Hepatocyte (in vitro differentiated cells): Measurements from ENCODE around the gene CBLB. TPM values are rescaled to one million over a fixed set of nuclear protein-coding genes. Genes with fewer than 3 reads are reported as not detected.
"Not testable (repeated sequence)": the region's sequence is repeated elsewhere in the genome, so short reads cannot be mapped to it uniquely, and the experiment has no call there.

Source experiments
- DNase-seq: peaks from one replicate; pipeline ENCODE4 v3.0.0-alpha.2; 2016; ENCODE audit warnings: low spot score
- H2AFZ ChIP-seq: fragments of 200-600 bp; sonication (generic); 2 replicates; pipeline ENCODE4 v1.6.0; 2016; ENCODE audit warnings: antibody characterized with exemption, mild to moderate bottlenecking
- H3K27ac ChIP-seq: fragments of 200-600 bp; sonication (generic); 2 replicates; pipeline ENCODE4 v1.5.1; 2016; ENCODE audit warnings: mild to moderate bottlenecking
- H3K27me3 ChIP-seq: fragments of 200-600 bp; sonication (generic); 2 replicates; pipeline ENCODE4 v1.6.1; 2016
- H3K36me3 ChIP-seq: fragments of 200-600 bp; sonication (generic); replicated peaks from 2 replicates; pipeline ENCODE4 v1.5.1; 2016; ENCODE audit warnings: low read depth; ENCODE audit not compliant: insufficient read depth
- H3K4me1 ChIP-seq: fragments of 200-600 bp; sonication (generic); 2 replicates; pipeline ENCODE4 v1.5.1; 2016; ENCODE audit warnings: mild to moderate bottlenecking, moderate library complexity; ENCODE audit not compliant: insufficient read depth
- H3K4me2 ChIP-seq: fragments of 200-600 bp; sonication (generic); 2 replicates; pipeline ENCODE4 v1.6.0; 2016
- H3K4me3 ChIP-seq: fragments of 200-600 bp; sonication (generic); 2 replicates; pipeline ENCODE4 v1.5.1; 2016; ENCODE audit warnings: mild to moderate bottlenecking
- H3K79me2 ChIP-seq: fragments of 200-600 bp; sonication (generic); 2 replicates; pipeline ENCODE4 v1.6.0; 2017; ENCODE audit warnings: mild to moderate bottlenecking
- H3K9me2 ChIP-seq: fragments of 200-600 bp; sonication (generic); replicated peaks from 2 replicates; pipeline ENCODE4 v1.6.0; 2017; ENCODE audit warnings: mild to moderate bottlenecking; ENCODE audit not compliant: insufficient read depth
- H3K9me3 ChIP-seq: fragments of 200-600 bp; sonication (generic); 2 replicates; pipeline ENCODE4 v1.5.1; 2016; ENCODE audit warnings: low read depth, mild to moderate bottlenecking
- H4K20me1 ChIP-seq: fragments of 200-600 bp; sonication (generic); 2 replicates; pipeline ENCODE4 v1.6.0; 2016; ENCODE audit warnings: mild to moderate bottlenecking; ENCODE audit not compliant: insufficient read depth, poor library complexity, severe bottlenecking
- EZH2 ChIP-seq: fragments of 200-600 bp; sonication (generic); IDR thresholded peaks from 2 replicates; pipeline ENCODE4 v1.6.1; 2016; ENCODE audit warnings: antibody characterized with exemption, mild to moderate bottlenecking, borderline replicate concordance
- EZH2phosphoT487 ChIP-seq: fragments of 200-600 bp; sonication (generic); IDR thresholded peaks from one replicate; pipeline ENCODE4 v1.6.1; 2018; ENCODE audit warnings: antibody characterized with exemption, mild to moderate bottlenecking, low read depth, moderate library complexity; ENCODE audit not compliant: unreplicated experiment, severe bottlenecking
- WGBS: methylation state at CpG from one replicate; pipeline ENCODE4 v1.1.6; 2016; ENCODE audit warnings: low lambda C conversion rate; ENCODE audit errors: missing lambda C conversion rate; 5-methylcytosine and 5-hydroxymethylcytosine counted together
- polyA plus RNA-seq: library from polyadenylated mRNA; unstranded; fragments of >200 nt; fragmentation: Nextera tagmentation; extraction: Ambion mirVana; gene quantifications from 2 replicates; pipeline ENCODE4 v1.2.1, GENCODE V29; 2016
- total RNA-seq: library from RNA; depleted of rRNA; stranded (reverse); fragments of >200 nt; gene quantifications from 2 replicates; pipeline ENCODE4 v1.2.3, GENCODE V29; 2014
- TF ChIP-seq, protein P1 (sequence below): fragments of 200-600 bp; sonication (generic); IDR thresholded peaks from 2 replicates; pipeline ENCODE4 v1.5.1; 2016; ENCODE audit warnings: antibody characterized with exemption, mild to moderate bottlenecking; ENCODE audit not compliant: poor library complexity

CBLB gene
- total and polyA plus RNA-seq, 2 experiments from 2014 or later, result 22.6 to 56.0 TPM

DNA sequence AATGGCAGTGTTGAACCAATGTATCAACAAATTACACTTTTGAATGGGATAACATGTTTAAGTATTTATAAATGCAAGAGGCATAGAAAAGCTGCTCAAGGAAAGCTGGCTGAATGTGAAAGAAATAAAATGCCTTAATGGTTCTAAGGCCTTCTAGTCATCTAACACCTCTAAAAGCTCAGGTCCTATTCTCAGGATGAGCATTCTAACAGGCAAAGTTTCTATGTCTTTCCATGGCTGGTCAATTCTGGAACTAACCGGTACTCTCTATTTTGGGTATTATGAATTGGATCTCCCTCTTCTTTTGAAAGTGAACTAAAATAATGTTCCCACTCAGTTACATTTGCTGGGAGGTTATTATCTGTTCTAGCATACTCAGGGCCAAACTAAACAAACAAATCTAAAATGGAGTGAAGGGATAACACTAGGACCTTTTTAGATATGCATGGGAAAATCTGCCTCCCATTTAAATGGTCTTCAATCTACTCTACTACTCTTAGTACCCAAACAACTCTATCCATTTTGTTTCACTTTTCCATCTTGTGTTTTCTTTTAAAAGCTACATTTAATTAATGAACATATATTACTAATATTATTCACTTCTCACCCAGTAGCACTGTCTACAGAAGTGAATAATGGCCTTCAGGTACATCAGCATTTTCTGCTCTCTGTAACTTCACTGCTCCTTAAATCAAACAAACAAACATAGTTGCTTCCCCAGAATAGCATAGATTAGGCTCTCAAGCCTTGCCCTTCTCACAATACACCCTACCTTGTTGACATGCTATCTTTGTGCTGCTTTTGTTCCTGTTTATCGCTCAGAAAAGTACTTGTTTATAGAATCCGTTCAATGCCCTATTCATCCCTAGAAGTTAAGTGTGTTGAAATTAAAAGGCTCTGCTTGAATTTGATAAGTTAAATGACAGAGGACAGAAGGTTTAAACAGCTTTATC lies 46.4 kb downstream of the CBLB start:
- Histone ChIP-seq H3K27me3 (no peaks in the 10 kb centered on the region), H3K36me3 (no peaks in the 10 kb centered on the region), H3K9me2 (no peaks in the 10 kb centered on the region), H3K27ac (peak overlapping the region; percentile 63), H2AFZ (no peak overlapping the region), H3K4me1 (peaks cover 28% of the 10 kb centered on the region), H3K9me3 (no peaks in the 10 kb centered on the region), H3K79me2 (peaks cover 55% of the 10 kb centered on the region), H3K4me3 (no peak overlapping the region), H4K20me1 (no peaks in the 10 kb centered on the region), H3K4me2 (peak overlapping the region; percentile 2)
- TF ChIP-seq EZH2phosphoT487 (no peak), EZH2 (no peak)
- TF ChIP-seq, protein P1, sequence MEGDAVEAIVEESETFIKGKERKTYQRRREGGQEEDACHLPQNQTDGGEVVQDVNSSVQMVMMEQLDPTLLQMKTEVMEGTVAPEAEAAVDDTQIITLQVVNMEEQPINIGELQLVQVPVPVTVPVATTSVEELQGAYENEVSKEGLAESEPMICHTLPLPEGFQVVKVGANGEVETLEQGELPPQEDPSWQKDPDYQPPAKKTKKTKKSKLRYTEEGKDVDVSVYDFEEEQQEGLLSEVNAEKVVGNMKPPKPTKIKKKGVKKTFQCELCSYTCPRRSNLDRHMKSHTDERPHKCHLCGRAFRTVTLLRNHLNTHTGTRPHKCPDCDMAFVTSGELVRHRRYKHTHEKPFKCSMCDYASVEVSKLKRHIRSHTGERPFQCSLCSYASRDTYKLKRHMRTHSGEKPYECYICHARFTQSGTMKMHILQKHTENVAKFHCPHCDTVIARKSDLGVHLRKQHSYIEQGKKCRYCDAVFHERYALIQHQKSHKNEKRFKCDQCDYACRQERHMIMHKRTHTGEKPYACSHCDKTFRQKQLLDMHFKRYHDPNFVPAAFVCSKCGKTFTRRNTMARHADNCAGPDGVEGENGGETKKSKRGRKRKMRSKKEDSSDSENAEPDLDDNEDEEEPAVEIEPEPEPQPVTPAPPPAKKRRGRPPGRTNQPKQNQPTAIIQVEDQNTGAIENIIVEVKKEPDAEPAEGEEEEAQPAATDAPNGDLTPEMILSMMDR, result no peak
- WGBS, result 46% methylated on average over 3 of the region's 3 CpGs
- no peak for DNase-seq

DNA sequence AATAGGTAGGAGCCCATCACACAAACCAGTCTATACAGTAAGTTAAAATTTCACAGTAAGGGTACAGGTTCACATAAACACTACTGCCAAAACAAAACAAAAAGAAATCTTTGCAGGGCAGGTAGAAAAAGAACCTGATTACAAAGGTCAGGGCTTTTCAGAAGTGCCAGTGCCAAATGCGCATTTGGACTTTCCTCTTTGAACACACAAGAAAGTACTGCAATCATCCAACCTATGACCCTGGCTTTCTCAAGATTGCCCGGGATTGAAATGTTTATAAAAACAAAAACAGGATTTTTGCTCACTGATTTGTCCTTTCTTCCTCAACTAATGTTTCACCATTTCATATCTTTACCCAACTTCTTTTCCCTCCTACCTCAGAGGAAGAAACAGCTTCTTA lies 47.4 kb downstream of the CBLB start:
- no peaks in the 10 kb centered on the region for H3K27me3 ChIP-seq
- peaks cover 52% of the 10 kb centered on the region for H3K79me2 ChIP-seq
- H3K4me1 ChIP-seq, result peaks cover 28% of the 10 kb centered on the region
- peak; percentile 23 for DNase-seq
- H3K27ac ChIP-seq, result peak overlapping the region; percentile 7
- no peak overlapping the region for H3K4me3 ChIP-seq
- no peak for TF ChIP-seq EZH2
- no peak for TF ChIP-seq EZH2phosphoT487
- TF ChIP-seq, protein P1, result no peak
- H3K9me2 ChIP-seq, result no peaks in the 10 kb centered on the region
- H3K36me3 ChIP-seq, result no peaks in the 10 kb centered on the region
- H3K4me2 ChIP-seq, result no peak overlapping the region
- 56% methylated on average over 2 of the region's 2 CpGs for WGBS
- H2AFZ ChIP-seq, result no peak overlapping the region
- no peaks in the 10 kb centered on the region for H3K9me3 ChIP-seq
- no peaks in the 10 kb centered on the region for H4K20me1 ChIP-seq

DNA sequence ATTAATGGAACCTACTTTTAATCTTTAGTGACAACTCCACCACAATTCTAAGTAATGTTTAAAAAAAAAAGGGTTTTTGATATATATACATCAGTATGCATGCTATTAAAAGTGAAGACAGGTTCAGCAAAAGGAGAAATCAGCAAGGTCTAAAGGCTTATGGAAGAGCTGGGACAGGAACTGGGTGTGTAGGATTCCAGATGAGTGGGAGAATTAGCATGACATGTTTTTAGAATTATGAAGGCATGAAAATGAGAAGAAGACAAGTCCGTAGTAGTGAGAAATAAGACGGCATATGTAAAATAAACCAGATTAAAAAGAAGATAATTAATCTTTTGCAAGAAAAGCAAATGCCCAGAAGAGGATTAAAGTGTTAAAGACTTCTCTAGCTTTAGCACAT lies 52.0 kb downstream of the CBLB start:
- no peak overlapping the region for H2AFZ ChIP-seq
- H3K79me2 ChIP-seq, result peaks cover 76% of the 10 kb centered on the region
- no peak for DNase-seq
- 85% methylated on average over 2 of the region's 2 CpGs for WGBS
- no peaks in the 10 kb centered on the region for H3K9me3 ChIP-seq
- H3K36me3 ChIP-seq, result no peaks in the 10 kb centered on the region
- H4K20me1 ChIP-seq, result no peaks in the 10 kb centered on the region
- no peaks in the 10 kb centered on the region for H3K27me3 ChIP-seq
- no peaks in the 10 kb centered on the region for H3K9me2 ChIP-seq
- H3K4me1 ChIP-seq, result peaks cover 7% of the 10 kb centered on the region
- H3K4me3 ChIP-seq, result no peak overlapping the region
- no peak overlapping the region for H3K27ac ChIP-seq
- no peak overlapping the region for H3K4me2 ChIP-seq
- TF ChIP-seq, protein P1, result no peak
- no peak for TF ChIP-seq EZH2phosphoT487
- no peak for TF ChIP-seq EZH2

DNA sequence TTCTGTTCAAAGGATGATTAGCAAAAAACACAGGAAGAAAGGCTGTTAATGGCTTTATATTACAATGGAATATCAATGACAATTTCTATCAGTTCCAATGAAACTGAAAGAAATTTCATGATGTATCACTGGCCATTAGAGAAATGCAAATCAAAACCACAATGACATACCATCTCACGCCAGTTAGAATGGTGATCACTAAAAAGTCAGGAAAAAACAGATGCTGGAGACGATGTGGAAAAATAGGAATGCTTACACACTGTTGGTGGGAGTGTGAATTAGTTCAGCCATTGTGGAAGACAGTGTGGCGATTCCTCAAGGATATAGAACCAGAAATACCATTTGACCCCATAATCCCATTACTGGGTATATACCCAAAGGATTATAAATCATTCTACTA lies 53.5 kb downstream of the CBLB start:
- H3K9me2 ChIP-seq, H3K9me3 ChIP-seq, DNase-seq, H3K4me2 ChIP-seq, H3K4me3 ChIP-seq, H3K27me3 ChIP-seq, H3K36me3 ChIP-seq, H3K4me1 ChIP-seq, H3K27ac ChIP-seq, H2AFZ ChIP-seq, H4K20me1 ChIP-seq: not testable (repeated sequence)
- peaks cover 69% of the 10 kb centered on the region for H3K79me2 ChIP-seq
- 96% methylated on average over 3 of the region's 3 CpGs for WGBS
